Thyroid gland (tissue), 4 donors: Measurements from ENCODE around the gene WIPF2.

Source experiments
- CTCF ChIP-seq, 6 experiments: fragments of 200-600 bp in 3 of 6; fragments of 450-650 bp in 3 of 6; sonication (generic) in 3 of 6; IDR thresholded peaks; one replicate each; pipeline ENCODE4 v1.5.1; 2016 to 2019; ENCODE audit warnings: antibody characterized with exemption in 6 of 6, mild to moderate bottlenecking in 2 of 6, inconsistent platforms in 1 of 6, moderate library complexity in 1 of 6
- POLR2A ChIP-seq, 2 donors: fragments of 450-650 bp; IDR thresholded peaks; one replicate each; pipeline ENCODE4 v1.6.1; 2017; ENCODE audit warnings: antibody characterized with exemption in 2 of 2, mild to moderate bottlenecking in 2 of 2, moderate library complexity in 1 of 2

- TF ChIP-seq CTCF (IDR thresholded peaks at IDR 0.05) (no peak), POLR2A (IDR thresholded peaks at IDR 0.05) (no peak)
Observed at GRCh38 chr17:40170325-40170724, 48.8 kb upstream of the WIPF2 start.
